HG03159 (cell line): Measurements from ENCODE around the gene ABLIM1.
"Not testable (repeated sequence)": the region's sequence is repeated elsewhere in the genome, so short reads cannot be mapped to it uniquely, and the experiment has no call there.

Experiments used
- ATAC-seq: cut with Tn5 transposase; IDR thresholded peaks from one replicate; pipeline ENCODE4 v1.9.1; 2021; ENCODE audit warnings: mild to moderate bottlenecking, moderate library complexity; ENCODE audit not compliant: unreplicated experiment

ABLIM1 gene

GRCh38 chr10:114658175-114658574 lies at the start of gene ABLIM1:
TSS of gene ABLIM1 (minus strand) at chr10:114658275. CDS start at chr10:114658200, 75 bp downstream.
- no peak for ATAC-seq

GRCh38 chr10:114706458-114707055 lies 48.5 kb upstream of the ABLIM1 start:
- ATAC-seq = no peak

- ATAC-seq = no peak
These were observed 46.6 kb upstream of the ABLIM1 start for GRCh38 chr10:114704679-114705078.

- no peak for ATAC-seq
These were observed 45.5 kb upstream of the ABLIM1 start for GRCh38 chr10:114703377-114704107.

- no peak for ATAC-seq
These were observed 40.4 kb upstream of the ABLIM1 start for GRCh38 chr10:114698271-114699061.

GRCh38 chr10:114697061-114697598 lies 39.1 kb upstream of the ABLIM1 start:
- ATAC-seq = no peak

- not testable (repeated sequence) for ATAC-seq
These were observed 38.2 kb upstream of the ABLIM1 start for GRCh38 chr10:114696301-114696700.

- no peak for ATAC-seq
These were observed 36.7 kb upstream of the ABLIM1 start for GRCh38 chr10:114694752-114695151.

- ATAC-seq = no peak
These were observed 36.0 kb upstream of the ABLIM1 start for GRCh38 chr10:114694062-114694461.

GRCh38 chr10:114691442-114691941 lies 33.4 kb upstream of the ABLIM1 start:
- ATAC-seq = no peak

GRCh38 chr10:114688786-114689185 lies 30.7 kb upstream of the ABLIM1 start:
- ATAC-seq = no peak

- ATAC-seq = no peak
These were observed 29.4 kb upstream of the ABLIM1 start for GRCh38 chr10:114687459-114687858.

- ATAC-seq = no peak
These were observed 27.9 kb upstream of the ABLIM1 start for GRCh38 chr10:114686013-114686412.

- ATAC-seq = no peak
These were observed 27.4 kb upstream of the ABLIM1 start for GRCh38 chr10:114685456-114685855.

- ATAC-seq = no peak
These were observed 26.7 kb upstream of the ABLIM1 start for GRCh38 chr10:114684822-114685209.

- ATAC-seq = no peak
These were observed 26.2 kb upstream of the ABLIM1 start for GRCh38 chr10:114684084-114684821.

- no peak for ATAC-seq
These were observed 25.5 kb upstream of the ABLIM1 start for GRCh38 chr10:114683593-114683992.

GRCh38 chr10:114683162-114683561 lies 25.1 kb upstream of the ABLIM1 start:
- ATAC-seq = no peak

- no peak for ATAC-seq
These were observed 24.5 kb upstream of the ABLIM1 start for GRCh38 chr10:114682532-114682931.

- ATAC-seq = no peak
These were observed 24.0 kb upstream of the ABLIM1 start for GRCh38 chr10:114682121-114682520.

GRCh38 chr10:114681542-114681941 lies 23.5 kb upstream of the ABLIM1 start:
- ATAC-seq = no peak
